HL-60 (cell line): ENCODE data around the gene CHRDL2.

Experiments
- CTCF ChIP-seq: IDR thresholded peaks from one replicate; pipeline ENCODE4 v1.5.1; 2011; ENCODE audit warnings: low read length, control low read depth, inconsistent platforms; ENCODE audit not compliant: insufficient read depth
- GABPA ChIP-seq: IDR thresholded peaks from 2 replicates; pipeline ENCODE4 v1.6.1; 2012; ENCODE audit warnings: low read depth
- POLR2AphosphoS5 ChIP-seq: IDR thresholded peaks from 2 replicates; pipeline ENCODE4 v1.6.1; 2012; ENCODE audit warnings: low read depth

GRCh38 chr11:74780248-74781005 lies 49.2 kb upstream of the CHRDL2 start:
- TF ChIP-seq POLR2AphosphoS5 (no peak), CTCF (no peak), GABPA (no peak)
